HG02571 (cell line): ENCODE measurements around the gene PRRC2A.

ENCODE experiments used
- ATAC-seq: cut with Tn5 transposase; IDR thresholded peaks from one replicate; pipeline ENCODE4 v1.9.1; 2021; ENCODE audit warnings: mild to moderate bottlenecking, moderate library complexity; ENCODE audit not compliant: unreplicated experiment

Gene PRRC2A

DNA sequence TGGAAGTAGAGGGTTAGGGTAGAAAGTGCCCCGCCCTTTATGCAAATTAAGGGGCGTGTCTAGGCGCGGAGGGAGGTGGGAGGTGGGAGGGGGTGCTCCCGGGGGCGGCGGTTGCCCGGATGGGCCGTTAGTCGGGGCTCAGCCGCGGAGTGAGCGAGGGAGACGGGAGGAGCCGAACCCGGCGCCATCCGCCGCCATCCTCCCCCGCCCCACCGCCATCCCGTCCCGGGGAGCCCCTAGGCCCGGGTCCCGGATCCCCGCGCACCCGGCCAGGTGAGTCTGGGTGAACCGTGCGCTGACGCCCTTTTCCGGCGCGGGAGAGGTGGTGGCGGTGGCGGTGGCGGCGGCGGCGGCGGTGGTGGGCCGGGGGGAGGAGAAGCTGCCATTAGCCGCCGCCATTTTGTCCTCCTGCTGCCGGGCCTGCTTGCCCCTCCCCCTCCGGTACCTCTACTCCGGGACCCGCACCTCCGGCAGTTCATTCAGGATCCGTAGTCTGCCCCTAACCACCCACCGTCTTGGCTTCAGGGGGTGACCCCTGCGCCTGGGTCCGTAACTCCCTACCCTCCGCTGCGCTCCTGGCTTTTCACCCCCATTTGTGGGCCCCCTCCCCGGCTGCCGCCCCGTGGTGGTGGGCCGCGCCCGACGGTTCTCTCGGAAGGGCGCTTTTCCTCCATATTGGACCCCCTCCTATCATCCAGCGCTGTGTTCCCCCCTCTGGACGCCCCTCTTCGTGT is at the start of gene PRRC2A:
TSS of gene PRRC2A (plus strand) at position 130 of the 734 bp plus-strand sequence. CDS start 2,075 bp downstream, outside the sequence.
- peak; percentile 36 for ATAC-seq

DNA sequence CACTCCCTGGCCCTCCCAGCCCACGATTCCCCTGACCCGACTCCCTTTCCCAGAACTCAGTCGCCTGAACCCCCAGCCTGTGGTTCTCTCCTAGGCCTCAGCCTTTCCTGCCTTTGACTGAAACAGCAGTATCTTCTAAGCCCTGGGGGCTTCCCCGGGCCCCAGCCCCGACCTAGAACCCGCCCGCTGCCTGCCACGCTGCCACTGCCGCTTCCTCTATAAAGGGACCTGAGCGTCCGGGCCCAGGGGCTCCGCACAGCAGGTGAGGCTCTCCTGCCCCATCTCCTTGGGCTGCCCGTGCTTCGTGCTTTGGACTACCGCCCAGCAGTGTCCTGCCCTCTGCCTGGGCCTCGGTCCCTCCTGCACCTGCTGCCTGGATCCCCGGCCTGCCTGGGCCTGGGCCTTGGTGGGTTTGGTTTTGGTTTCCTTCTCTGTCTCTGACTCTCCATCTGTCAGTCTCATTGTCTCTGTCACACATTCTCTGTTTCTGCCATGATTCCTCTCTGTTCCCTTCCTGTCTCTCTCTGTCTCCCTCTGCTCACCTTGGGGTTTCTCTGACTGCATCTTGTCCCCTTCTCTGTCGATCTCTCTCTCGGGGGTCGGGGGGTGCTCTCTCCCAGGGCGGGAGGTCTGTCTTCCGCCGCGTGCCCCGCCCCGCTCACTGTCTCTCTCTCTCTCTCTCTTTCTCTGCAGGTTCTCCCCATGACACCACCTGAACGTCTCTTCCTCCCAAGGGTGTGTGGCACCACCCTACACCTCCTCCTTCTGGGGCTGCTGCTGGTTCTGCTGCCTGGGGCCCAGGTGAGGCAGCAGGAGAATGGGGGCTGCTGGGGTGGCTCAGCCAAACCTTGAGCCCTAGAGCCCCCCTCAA is 48.2 kb upstream of the PRRC2A start, which contains the start of gene LTA:
TSS of gene LTA (plus strand) at position 249 of the 871 bp plus-strand sequence. CDS start at position 703, 454 bp downstream.
- no peak for ATAC-seq

DNA sequence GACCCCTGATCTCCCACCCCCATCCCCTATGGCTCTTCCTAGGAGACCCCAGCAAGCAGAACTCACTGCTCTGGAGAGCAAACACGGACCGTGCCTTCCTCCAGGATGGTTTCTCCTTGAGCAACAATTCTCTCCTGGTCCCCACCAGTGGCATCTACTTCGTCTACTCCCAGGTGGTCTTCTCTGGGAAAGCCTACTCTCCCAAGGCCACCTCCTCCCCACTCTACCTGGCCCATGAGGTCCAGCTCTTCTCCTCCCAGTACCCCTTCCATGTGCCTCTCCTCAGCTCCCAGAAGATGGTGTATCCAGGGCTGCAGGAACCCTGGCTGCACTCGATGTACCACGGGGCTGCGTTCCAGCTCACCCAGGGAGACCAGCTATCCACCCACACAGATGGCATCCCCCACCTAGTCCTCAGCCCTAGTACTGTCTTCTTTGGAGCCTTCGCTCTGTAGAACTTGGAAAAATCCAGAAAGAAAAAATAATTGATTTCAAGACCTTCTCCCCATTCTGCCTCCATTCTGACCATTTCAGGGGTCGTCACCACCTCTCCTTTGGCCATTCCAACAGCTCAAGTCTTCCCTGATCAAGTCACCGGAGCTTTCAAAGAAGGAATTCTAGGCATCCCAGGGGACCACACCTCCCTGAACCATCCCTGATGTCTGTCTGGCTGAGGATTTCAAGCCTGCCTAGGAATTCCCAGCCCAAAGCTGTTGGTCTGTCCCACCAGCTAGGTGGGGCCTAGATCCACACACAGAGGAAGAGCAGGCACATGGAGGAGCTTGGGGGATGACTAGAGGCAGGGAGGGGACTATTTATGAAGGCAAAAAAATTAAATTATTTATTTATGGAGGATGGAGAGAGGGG is 47.0 kb upstream of the PRRC2A start:
- no peak for ATAC-seq

DNA sequence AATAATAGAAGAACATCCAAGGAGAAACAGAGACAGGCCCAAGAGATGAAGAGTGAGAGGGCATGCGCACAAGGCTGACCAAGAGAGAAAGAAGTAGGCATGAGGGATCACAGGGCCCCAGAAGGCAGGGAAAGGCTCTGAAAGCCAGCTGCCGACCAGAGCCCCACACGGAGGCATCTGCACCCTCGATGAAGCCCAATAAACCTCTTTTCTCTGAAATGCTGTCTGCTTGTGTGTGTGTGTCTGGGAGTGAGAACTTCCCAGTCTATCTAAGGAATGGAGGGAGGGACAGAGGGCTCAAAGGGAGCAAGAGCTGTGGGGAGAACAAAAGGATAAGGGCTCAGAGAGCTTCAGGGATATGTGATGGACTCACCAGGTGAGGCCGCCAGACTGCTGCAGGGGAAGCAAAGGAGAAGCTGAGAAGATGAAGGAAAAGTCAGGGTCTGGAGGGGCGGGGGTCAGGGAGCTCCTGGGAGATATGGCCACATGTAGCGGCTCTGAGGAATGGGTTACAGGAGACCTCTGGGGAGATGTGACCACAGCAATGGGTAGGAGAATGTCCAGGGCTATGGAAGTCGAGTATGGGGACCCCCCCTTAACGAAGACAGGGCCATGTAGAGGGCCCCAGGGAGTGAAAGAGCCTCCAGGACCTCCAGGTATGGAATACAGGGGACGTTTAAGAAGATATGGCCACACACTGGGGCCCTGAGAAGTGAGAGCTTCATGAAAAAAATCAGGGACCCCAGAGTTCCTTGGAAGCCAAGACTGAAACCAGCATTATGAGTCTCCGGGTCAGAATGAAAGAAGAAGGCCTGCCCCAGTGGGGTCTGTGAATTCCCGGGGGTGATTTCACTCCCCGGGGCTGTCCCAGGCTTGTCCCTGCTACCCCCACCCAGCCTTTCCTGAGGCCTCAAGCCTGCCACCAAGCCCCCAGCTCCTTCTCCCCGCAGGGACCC is 46.1 kb upstream of the PRRC2A start:
- ATAC-seq, result no peak

DNA sequence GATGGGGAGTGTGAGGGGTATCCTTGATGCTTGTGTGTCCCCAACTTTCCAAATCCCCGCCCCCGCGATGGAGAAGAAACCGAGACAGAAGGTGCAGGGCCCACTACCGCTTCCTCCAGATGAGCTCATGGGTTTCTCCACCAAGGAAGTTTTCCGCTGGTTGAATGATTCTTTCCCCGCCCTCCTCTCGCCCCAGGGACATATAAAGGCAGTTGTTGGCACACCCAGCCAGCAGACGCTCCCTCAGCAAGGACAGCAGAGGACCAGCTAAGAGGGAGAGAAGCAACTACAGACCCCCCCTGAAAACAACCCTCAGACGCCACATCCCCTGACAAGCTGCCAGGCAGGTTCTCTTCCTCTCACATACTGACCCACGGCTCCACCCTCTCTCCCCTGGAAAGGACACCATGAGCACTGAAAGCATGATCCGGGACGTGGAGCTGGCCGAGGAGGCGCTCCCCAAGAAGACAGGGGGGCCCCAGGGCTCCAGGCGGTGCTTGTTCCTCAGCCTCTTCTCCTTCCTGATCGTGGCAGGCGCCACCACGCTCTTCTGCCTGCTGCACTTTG is 45.1 kb upstream of the PRRC2A start, which contains the start of gene TNF:
TSS of gene TNF (plus strand) at position 231 of the 567 bp plus-strand sequence. CDS start at position 408, 177 bp downstream.
- no peak for ATAC-seq

DNA sequence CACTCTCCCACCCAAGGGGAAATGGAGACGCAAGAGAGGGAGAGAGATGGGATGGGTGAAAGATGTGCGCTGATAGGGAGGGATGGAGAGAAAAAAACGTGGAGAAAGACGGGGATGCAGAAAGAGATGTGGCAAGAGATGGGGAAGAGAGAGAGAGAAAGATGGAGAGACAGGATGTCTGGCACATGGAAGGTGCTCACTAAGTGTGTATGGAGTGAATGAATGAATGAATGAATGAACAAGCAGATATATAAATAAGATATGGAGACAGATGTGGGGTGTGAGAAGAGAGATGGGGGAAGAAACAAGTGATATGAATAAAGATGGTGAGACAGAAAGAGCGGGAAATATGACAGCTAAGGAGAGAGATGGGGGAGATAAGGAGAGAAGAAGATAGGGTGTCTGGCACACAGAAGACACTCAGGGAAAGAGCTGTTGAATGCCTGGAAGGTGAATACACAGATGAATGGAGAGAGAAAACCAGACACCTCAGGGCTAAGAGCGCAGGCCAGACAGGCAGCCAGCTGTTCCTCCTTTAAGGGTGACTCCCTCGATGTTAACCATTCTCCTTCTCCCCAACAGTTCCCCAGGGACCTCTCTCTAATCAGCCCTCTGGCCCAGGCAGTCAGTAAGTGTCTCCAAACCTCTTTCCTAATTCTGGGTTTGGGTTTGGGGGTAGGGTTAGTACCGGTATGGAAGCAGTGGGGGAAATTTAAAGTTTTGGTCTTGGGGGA is 44.4 kb upstream of the PRRC2A start:
- no peak for ATAC-seq

DNA sequence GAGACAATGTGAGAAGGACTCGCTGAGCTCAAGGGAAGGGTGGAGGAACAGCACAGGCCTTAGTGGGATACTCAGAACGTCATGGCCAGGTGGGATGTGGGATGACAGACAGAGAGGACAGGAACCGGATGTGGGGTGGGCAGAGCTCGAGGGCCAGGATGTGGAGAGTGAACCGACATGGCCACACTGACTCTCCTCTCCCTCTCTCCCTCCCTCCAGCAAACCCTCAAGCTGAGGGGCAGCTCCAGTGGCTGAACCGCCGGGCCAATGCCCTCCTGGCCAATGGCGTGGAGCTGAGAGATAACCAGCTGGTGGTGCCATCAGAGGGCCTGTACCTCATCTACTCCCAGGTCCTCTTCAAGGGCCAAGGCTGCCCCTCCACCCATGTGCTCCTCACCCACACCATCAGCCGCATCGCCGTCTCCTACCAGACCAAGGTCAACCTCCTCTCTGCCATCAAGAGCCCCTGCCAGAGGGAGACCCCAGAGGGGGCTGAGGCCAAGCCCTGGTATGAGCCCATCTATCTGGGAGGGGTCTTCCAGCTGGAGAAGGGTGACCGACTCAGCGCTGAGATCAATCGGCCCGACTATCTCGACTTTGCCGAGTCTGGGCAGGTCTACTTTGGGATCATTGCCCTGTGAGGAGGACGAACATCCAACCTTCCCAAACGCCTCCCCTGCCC is 43.5 kb upstream of the PRRC2A start:
- no peak for ATAC-seq

DNA sequence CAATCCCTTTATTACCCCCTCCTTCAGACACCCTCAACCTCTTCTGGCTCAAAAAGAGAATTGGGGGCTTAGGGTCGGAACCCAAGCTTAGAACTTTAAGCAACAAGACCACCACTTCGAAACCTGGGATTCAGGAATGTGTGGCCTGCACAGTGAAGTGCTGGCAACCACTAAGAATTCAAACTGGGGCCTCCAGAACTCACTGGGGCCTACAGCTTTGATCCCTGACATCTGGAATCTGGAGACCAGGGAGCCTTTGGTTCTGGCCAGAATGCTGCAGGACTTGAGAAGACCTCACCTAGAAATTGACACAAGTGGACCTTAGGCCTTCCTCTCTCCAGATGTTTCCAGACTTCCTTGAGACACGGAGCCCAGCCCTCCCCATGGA is 42.9 kb upstream of the PRRC2A start:
- no peak for ATAC-seq

DNA sequence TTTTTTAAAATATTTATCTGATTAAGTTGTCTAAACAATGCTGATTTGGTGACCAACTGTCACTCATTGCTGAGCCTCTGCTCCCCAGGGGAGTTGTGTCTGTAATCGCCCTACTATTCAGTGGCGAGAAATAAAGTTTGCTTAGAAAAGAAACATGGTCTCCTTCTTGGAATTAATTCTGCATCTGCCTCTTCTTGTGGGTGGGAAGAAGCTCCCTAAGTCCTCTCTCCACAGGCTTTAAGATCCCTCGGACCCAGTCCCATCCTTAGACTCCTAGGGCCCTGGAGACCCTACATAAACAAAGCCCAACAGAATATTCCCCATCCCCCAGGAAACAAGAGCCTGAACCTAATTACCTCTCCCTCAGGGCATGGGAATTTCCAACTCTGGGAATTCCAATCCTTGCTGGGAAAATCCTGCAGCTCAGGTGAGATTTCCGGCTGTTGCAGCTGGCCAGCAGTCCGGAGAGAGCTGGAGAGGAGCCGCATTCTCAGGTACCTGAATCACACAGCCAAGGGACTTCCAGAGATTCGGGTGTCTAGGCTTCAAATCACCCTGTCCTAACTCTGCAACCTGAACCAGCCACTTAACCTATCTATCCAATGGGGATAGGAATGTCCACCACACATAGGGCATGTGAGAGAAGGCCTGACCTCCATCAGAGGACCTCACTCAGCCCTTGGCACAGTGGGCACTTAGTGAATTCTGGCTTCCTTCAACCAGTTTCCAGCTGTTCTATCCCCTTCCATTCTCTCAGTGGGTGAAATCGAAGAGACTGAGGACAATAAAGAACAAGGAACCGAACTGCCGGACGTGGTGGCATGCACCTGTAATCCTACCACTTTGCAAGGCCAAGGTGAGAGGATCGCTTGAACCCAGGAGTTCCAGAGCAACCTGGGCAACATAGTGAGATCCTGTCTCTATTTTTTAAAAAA is 42.1 kb upstream of the PRRC2A start:
- ATAC-seq, result no peak

DNA sequence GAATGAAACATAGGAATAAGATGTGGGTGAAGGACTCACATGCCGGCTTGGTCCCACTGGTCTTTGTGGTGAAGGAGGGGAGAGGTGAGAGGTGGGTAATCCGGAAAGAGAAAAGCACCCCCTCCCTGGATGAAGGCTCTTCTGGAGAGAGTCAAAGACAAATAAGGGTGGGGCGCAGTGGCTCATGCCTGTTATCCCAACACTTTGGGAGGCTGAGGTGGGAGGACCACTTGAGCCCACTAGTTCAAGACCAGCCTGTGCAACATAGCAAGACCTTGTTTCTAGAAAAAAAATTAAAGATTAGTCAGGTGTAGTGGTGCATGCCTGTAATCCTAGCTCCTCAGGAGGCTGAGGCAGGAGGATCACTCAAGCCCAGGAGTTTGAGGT is 41.4 kb upstream of the PRRC2A start:
- no peak for ATAC-seq

DNA sequence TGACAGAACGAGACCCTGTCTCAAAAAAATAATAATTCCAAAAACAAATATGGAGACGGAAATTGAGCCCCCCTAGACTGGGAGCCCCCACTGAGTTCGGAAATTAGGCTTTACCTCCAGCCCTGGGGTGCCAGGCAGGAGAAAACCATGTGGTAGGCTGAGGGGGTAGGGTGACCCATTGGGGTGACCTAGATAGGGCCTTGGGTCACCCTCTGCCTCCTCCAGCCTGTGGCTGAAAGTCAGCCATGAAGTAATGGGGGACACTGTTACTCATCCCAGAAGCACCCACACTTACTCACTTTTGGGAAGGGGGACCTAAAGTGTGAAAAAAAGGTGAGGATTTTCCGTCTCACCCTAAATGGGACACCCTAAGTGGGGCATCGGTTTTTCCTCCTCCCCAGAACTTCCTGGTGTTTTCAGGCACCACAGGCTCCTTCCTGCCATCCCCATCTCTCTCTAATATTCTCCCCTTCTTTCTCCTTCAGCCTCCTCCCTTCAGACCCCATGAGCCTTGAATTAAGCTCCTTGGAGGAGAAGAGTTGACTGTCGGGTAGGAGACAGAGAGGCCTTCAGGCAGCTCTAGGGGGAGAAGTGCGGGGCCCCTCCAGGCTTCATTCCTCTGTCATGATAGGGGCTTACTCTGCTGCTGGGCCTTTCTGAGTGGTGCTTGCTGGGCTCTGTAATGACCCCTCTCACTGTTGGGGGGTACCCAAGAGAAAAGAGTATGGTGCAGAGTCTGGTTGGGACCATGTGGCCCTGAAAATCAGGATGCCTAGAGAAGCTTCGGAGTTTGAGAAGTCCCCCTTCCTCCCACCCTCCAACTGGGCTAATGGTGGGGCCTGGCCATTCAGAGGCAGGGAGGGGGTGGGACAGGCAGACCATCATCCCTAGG is 40.7 kb upstream of the PRRC2A start:
- no peak for ATAC-seq

DNA sequence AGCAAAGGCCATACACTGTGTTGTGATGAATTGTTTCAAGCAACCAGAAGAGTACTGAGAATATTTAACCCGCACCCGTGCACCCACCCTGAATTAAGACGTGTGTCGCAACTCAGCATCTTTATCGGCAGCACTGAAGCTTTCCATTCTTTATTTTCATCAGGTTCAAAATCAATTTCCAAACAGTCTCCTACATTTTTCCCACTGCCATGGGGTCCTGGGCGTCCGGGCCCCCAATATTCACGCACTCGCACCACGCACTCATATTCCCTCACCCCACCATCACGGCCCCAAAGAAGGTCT is 40.1 kb upstream of the PRRC2A start:
- no peak for ATAC-seq

DNA sequence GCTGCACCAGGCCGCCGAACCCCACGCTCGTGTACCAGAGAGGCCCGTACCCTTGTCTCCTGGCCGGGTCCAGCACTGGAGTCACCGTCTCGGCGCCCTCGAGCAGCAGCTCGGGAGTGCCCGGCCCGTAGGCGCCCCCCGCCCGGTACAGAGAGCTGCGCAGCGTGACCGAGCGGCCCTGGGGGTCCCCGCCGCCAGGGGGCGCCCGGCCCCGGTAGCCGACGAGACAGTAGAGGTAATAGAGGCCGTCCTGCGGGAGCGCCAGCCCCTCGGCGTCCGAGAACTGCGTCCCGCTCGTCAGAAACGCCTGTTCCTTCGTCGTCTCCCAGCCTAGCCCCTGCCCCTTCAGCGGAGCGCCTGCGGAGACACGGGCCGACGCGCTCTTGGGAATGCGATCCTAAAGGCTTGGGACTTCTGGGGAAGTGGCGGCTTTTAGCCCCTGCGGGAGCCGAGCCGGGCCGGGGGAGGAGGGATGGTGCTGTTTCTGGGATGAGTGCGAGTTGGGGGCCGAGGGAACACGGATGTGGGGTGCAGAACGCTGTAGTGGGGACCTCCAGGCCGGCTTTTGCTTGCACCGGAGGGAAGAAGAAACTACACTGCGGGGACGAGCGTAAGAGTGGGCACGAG is 39.6 kb upstream of the PRRC2A start:
- ATAC-seq, result peak; percentile 57

DNA sequence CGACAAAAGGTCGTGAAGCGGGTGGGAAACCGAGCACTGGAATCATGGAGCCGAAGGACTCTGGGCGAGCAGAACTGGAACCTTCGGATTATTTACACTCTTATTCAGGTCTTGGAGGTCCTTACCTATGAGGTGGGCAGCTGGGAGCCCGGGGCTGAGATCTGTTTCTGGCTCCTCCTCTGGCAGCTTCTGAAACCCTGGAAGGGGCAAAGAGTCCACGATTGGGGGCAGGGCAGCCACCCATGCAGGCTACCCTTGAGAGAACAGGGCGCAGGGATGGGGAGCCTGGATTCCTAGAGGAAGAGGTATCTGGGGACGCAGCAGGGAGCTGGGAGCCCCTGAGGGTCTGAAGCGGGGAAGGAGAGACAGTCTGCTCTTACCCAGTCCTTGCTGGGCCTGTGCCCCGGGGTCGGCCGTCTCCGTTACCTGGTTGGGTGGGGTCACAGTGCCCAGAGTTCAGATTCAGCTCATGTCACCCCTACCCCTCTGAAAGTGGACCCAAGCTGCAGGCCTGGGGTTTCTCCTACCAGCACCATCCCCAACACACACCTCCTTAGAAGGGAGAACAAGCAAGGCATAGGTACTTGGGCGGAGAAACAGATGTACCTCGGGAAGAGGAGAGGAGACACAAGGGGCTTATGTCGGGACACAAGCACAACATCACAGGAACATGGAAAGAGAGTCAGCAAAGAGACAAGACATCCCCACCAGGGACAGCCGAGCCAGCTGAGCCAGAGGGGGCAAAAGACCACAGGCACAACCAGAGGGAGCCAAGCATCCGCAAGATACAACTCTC is 38.9 kb upstream of the PRRC2A start:
- no peak for ATAC-seq

DNA sequence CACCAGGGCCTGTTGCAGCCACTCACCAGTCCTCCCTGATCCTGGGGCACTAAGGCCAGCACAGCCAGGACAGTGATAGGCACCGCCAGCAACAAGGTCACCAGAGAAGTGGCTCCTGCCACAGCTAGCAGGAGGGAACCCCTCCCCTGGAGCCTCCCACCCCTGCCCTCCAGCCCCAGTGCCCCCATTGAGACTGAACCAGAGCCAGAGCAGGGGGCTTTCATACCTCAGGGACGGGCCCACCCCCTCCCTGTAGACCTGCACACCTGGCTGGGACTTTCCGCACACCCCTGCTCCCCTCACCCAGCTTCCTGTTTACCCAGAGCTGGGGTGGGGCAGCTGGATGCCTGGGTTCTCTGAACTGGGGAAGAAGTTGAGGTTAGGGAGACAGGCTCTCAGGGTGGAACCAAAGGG is 38.3 kb upstream of the PRRC2A start, which contains the start of gene LTB:
TSS of gene LTB (minus strand) at position 195 of the 414 bp plus-strand sequence. CDS start at position 188, 7 bp downstream.
- no peak for ATAC-seq
